Natural killer cell treated with Interleukin-12 subunit alpha and Interleukin-12 subunit beta and Interleukin-15 and Interleukin-18, amount 100 ng/mL, for 72 hours (primary cell): ENCODE measurements around the gene SRSF5. TPM values are rescaled to one million over a fixed set of nuclear protein-coding genes. Genes with fewer than 3 reads are reported as not detected.
A peak's percentile ranks its signal among the peaks of the same experiment; 100 is the strongest.

Experiments
- ATAC-seq, 2 donors: fragments of 150-1000 bp; cut with Tn5 transposase in 1 of 2; sonication (Bioruptor Pico), chemical (Tn5 transposase) in 1 of 2; 2 replicates each; pipeline ENCODE4 v1.10.0; 2021
- DNase-seq: peaks from one replicate; pipeline ENCODE4 v3.0.0; 2022; ENCODE audit warnings: low spot score
- H3K27ac Mint-ChIP-seq, 2 donors: 1 replicate in 1 of 2; 2 replicates in 1 of 2; pipeline ENCODE4 v1.8.0; 2022; ENCODE audit warnings: mixed read lengths in 2 of 2, mild to moderate bottlenecking in 1 of 2, moderate library complexity in 1 of 2
- H3K27me3 Mint-ChIP-seq, 2 donors: 1 replicate in 1 of 2; 2 replicates in 1 of 2; pipeline ENCODE4 v1.8.0; 2022; ENCODE audit warnings: mixed read lengths in 2 of 2
- H3K36me3 Mint-ChIP-seq: one replicate; pipeline ENCODE4 v1.8.0; 2022; ENCODE audit warnings: mixed read lengths
- H3K4me1 Mint-ChIP-seq, 2 donors: 1 replicate in 1 of 2; 2 replicates in 1 of 2; pipeline ENCODE4 v1.8.0; 2022; ENCODE audit warnings: low read depth in 2 of 2, mixed read lengths in 2 of 2, mild to moderate bottlenecking in 1 of 2
- H3K4me3 Mint-ChIP-seq: one replicate; pipeline ENCODE4 v1.8.0; 2022; ENCODE audit warnings: mixed read lengths
- H3K9me3 Mint-ChIP-seq: 2 replicates; pipeline ENCODE4 v1.8.0; 2022; ENCODE audit warnings: mixed read lengths
- total RNA-seq, 2 donors: library from RNA; stranded (reverse); gene quantifications; one replicate each; pipeline ENCODE4 v1.2.3, GENCODE V29; 2022

SRSF5 gene
- total RNA-seq, 2 donors from 2014 or later = 317 to 354 TPM

DNA sequence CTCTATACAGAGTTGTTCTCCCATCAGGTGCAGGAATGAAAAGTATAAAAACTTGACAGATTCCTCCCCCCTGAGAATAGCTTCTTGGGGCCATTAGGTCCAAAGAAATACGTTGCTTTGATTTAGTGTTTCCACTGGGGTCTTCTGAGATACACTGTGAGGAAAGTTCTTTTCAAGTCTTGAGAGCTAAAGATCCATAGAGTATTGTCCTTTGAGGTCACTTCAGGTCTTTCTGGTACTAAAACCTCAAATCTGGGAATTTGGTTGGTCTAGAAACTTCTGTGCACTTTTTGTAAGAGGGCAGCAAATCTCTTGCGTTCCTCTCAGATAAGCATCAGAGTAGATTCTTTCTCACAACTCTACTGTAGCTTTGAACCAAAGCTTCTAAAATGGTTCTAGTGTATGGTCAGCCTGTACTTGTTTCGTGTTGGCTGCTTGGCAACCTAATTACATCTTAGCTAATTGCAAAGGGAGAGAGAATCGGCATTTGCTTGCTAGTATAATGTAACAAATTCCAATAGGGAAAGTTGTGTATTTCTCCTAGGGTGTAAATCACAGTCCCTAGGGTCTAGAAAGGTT, 10.0 kb downstream of the SRSF5 start:
- DNase-seq (no peak), ATAC-seq (no peak)
- Mint-ChIP-seq H3K4me3 (peak overlapping the region; percentile 38), H3K36me3 (peaks cover 58% of the 10 kb centered on the region), H3K27ac (peak overlapping the region; percentile 59 to 84), H3K9me3 (no peaks in the 10 kb centered on the region), H3K27me3 (no peaks in the 10 kb centered on the region), H3K4me1 (peaks cover 51% of the 10 kb centered on the region in 2 donors)

DNA sequence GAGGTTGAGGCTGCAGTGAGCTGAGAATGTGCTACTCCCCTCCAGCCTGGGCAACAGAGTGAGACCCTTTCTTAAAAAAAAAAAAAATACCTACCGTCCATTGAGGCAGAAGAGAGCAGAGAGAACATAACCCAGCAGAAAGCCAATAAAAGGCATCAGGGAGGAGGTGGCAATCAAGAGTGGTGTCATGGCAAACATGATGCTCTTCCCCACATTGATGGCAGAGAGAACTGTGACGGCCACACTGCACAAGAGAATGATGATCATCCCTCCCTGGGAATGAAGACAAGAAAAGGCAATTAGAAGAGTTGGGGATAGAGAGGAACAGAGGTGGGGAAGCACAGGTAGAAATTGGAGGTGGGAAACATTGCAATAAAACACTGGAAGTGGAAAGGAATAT, 12.1 kb downstream of the SRSF5 start:
- Mint-ChIP-seq H3K27me3 (no peaks in the 10 kb centered on the region), H3K4me3 (no peak overlapping the region), H3K9me3 (no peaks in the 10 kb centered on the region), H3K36me3 (peaks cover 51% of the 10 kb centered on the region), H3K27ac (peak overlapping the region; percentile 59 to 69), H3K4me1 (peaks cover 36 to 46% of the 10 kb centered on the region in 2 donors)
- DNase-seq = no peak
- no peak for ATAC-seq

DNA sequence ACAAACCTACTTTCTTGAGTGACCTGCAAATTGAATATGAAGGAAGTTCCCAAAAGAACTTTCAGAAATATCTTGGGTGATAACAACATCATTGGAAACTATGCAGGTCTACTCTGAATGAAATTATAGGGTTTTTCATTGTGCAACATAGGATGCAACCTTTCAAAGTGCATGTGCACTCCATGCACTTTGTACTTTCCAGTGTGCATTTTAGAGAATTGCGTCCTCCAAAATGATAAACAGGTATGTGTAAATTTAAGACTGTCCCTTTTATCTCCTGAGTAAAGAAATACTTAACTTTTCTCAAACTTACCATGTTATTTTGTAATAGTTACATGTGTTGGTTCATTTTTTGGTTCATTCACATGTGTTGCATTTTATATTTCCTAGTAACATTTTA, 13.2 kb downstream of the SRSF5 start:
- DNase-seq = no peak
- Mint-ChIP-seq H3K27ac (no peak overlapping the region), H3K4me3 (no peak overlapping the region), H3K36me3 (peaks cover 46% of the 10 kb centered on the region), H3K9me3 (no peaks in the 10 kb centered on the region), H3K4me1 (peaks cover 34 to 40% of the 10 kb centered on the region in 2 donors), H3K27me3 (no peaks in the 10 kb centered on the region)
- ATAC-seq = no peak

DNA sequence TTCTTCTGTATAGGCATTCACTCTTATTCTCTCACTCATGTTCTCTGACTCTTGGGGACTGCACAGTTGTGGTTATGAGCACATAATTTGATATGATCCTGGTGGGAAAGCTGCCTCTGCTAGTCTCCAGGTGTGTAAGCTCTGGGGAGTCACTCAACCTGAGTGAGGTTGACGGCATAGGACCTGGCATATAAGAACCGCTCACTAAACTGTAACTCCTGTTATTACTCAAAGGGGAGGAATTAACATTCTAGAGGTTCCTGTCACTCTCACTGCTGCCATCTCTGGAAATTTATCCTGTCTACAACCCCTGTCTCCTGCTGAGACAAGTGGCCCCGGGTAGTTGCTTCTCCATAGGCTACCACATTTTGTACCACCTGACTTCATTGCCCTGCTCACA, 14.0 kb downstream of the SRSF5 start:
- H3K4me3 Mint-ChIP-seq = no peak overlapping the region
- DNase-seq (no peak), ATAC-seq (peak in 1 of 2 donors; percentile 17)
- H3K36me3 Mint-ChIP-seq = peaks cover 41% of the 10 kb centered on the region
- H3K4me1 Mint-ChIP-seq = peaks cover 29 to 35% of the 10 kb centered on the region in 2 donors
- H3K27ac Mint-ChIP-seq = peak overlapping the region in 1 of 2 donors; percentile 38
- no peaks in the 10 kb centered on the region for H3K9me3 Mint-ChIP-seq
- H3K27me3 Mint-ChIP-seq = no peaks in the 10 kb centered on the region

DNA sequence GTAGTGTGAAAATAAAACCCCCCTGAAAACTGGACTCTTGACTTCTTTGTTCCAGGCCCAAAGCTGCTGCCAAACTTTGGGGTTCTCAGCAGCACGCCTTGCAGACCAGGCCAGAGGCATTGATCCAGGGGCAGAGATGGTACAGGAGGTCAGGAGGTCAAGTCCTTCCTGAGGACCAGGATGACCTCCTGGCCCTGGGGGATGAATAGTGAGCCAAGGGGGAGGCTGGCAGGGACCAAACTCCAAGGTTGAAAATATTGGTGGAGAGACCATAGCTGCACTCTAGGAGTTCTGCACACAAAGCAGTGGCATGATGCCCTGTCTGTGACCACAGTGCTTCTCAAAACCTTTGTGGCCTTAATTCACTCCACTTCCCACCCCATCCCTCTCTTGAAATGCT, 18.0 kb downstream of the SRSF5 start:
- Mint-ChIP-seq H3K36me3 (peaks cover 9% of the 10 kb centered on the region), H3K27ac (no peak overlapping the region), H3K4me1 (peaks cover 5 to 6% of the 10 kb centered on the region in 2 donors), H3K27me3 (no peaks in the 10 kb centered on the region), H3K9me3 (no peaks in the 10 kb centered on the region), H3K4me3 (no peak overlapping the region)
- ATAC-seq (peak in 1 of 2 donors; percentile 41), DNase-seq (no peak)

DNA sequence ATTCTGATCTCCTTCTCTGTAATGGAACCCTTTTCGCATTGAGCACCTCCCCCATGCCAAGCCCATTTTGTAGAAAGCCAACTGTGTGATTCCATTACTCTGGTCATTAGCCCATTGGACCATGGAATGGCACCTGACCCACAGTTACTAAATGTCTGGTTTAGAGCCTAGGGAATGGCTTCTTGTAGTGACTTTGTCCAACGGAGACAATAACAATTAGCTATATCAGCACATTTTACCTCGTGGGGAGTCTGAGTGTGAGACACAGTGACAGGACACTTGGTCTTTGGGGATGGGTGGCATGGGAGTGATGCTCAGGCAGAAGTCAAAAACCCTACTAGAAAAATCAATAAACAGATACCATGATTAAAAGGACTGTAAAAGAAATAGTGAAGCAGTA, 19.7 kb downstream of the SRSF5 start:
- H3K27me3 Mint-ChIP-seq = no peaks in the 10 kb centered on the region
- ATAC-seq (no peak), DNase-seq (no peak)
- no peaks in the 10 kb centered on the region for H3K9me3 Mint-ChIP-seq
- H3K4me3 Mint-ChIP-seq = no peak overlapping the region
- no peaks in the 10 kb centered on the region for H3K4me1 Mint-ChIP-seq
- no peak overlapping the region for H3K27ac Mint-ChIP-seq
- H3K36me3 Mint-ChIP-seq = peaks cover 3% of the 10 kb centered on the region

DNA sequence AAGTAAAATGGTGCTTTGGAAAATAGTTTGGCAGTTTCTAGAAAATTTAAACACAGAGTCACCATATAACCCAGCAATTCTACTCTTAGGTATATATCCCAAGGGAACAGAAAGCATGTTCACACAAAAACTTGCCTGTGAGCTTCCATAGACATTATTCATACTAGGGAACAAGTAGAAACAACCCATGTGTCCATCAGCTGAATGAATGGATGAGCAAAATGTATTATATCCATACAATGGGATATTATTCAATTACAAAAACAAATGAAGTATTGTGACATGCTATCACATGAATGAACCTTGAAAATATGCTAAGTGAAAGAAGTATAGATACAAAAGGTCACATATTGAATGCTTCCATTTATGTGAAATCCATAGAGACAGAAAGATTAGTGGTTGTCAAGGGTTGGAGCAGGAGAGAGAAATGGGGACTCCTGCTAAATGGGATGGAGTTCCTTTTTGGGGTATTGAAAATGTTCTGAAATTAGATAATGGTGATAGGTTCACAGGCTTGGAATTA, 22.2 kb downstream of the SRSF5 start:
- DNase-seq (no peak), ATAC-seq (no peak)
- no peaks in the 10 kb centered on the region for H3K4me1 Mint-ChIP-seq
- no peaks in the 10 kb centered on the region for H3K27me3 Mint-ChIP-seq
- H3K9me3 Mint-ChIP-seq = no peaks in the 10 kb centered on the region
- H3K36me3 Mint-ChIP-seq = no peaks in the 10 kb centered on the region
- no peak overlapping the region for H3K27ac Mint-ChIP-seq
- H3K4me3 Mint-ChIP-seq = no peak overlapping the region

DNA sequence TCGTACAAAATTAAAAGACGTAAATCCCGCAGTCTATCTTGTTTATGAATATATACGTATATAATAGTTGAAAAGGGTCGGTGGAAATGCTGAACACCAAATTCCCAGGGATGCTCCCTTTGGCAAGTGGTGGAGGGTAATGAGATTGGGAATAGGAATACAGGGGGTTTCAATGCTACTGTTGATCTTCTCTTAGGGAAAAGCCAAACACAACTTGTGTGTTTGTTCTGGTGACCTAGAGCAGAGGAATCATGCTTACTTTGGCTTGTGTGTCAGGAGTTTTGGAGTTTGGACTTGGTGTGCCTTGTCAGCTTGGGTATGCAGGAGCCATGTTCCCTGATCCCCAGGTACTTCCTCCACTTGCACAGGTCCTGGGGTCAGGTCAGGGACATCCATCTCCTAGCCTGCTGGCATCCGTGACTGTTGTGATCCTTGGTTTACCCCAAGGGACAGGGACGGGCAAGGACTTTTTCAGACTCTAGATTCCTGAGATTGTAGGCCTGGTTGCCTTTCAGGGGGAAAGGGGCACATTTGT, 26.0 kb downstream of the SRSF5 start:
- no peaks in the 10 kb centered on the region for H3K9me3 Mint-ChIP-seq
- no peaks in the 10 kb centered on the region for H3K4me1 Mint-ChIP-seq
- no peak overlapping the region for H3K27ac Mint-ChIP-seq
- no peak overlapping the region for H3K4me3 Mint-ChIP-seq
- no peak for DNase-seq
- no peaks in the 10 kb centered on the region for H3K36me3 Mint-ChIP-seq
- ATAC-seq = no peak
- H3K27me3 Mint-ChIP-seq = no peaks in the 10 kb centered on the region

DNA sequence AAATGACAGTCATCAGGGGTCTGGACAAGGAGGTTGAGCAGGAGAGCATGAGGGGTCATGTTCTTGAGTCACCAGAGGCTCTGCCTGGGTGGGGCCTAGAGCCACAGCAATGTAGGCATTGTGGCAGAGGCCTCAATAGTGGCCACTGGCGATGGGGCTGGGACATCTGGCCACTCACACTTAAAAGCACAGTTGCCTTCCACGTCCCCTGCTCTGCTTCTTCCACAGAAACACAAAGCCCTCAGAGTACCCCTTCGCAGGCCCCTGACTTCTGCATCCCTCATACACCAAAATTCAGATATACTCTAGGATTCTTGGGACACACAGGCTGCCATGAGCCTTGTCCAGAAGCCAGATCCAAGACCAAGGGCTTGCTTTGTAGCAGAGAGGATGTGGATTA, 27.8 kb downstream of the SRSF5 start:
- ATAC-seq (no peak), DNase-seq (no peak)
- H3K9me3 Mint-ChIP-seq = no peaks in the 10 kb centered on the region
- H3K27me3 Mint-ChIP-seq = no peaks in the 10 kb centered on the region
- no peaks in the 10 kb centered on the region for H3K36me3 Mint-ChIP-seq
- no peaks in the 10 kb centered on the region for H3K4me1 Mint-ChIP-seq
- H3K4me3 Mint-ChIP-seq = no peak overlapping the region
- no peak overlapping the region for H3K27ac Mint-ChIP-seq

DNA sequence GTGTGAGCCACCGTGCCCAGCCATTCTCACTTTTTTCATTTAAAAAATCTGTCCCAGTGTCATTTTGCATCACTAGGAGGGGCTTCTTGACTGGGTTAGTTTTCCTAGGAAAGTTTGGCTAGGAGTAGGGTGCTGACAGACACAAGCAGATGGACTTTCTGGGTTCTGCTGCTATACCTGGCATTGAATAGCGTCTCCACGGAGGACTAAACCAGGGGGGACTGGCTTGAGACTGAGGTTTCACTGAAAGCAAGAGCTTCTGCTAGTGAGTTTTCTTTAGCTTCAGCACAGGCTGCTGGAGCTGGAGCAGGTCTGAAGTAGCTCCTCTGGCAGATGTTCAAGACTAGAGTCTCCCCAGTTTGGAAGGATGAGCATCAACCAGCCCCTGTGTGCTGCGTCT, 28.7 kb downstream of the SRSF5 start:
- Mint-ChIP-seq H3K4me1 (no peaks in the 10 kb centered on the region), H3K27me3 (no peaks in the 10 kb centered on the region), H3K36me3 (peaks cover 8% of the 10 kb centered on the region), H3K4me3 (no peak overlapping the region), H3K27ac (no peak overlapping the region), H3K9me3 (no peaks in the 10 kb centered on the region)
- DNase-seq (no peak), ATAC-seq (no peak)

DNA sequence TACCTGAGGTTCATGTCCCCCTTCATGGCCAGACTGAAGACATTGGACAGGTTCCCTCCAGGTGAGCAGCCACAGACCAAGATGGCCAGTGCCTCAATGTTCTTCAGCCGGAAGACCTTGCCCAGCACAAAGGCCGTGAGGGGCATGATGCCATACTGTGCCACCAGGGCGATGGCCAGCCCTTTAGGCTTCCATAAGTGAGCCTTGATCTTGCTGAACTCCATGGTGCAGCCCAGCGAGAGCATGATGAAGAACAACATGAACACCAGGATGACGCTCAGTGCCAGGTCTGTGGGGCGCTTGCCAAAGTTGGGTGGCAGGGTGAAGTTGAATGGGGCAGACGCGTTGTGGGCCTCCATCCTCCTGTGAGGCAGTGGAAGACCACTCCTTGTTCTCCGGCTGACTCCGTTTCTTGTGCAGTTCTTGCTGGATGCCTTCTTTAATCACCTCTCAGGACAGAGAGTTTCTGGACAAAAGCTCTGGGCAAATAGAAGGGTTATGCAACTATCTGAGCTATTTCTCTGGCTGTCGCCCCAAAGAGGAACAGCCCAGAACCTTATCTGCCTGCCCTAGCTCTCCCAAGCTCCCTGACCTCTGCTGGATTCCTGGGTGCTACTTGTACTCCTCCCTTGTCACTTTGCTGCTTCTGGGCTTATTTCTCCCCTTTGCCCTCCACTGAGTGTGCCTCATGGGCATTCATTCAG, 30.0 kb downstream of the SRSF5 start, which contains the start of gene SLC10A1:
Gene SLC10A1 (minus strand): TSS at position 445 of the 704 bp plus-strand sequence. CDS start 86 bp downstream, at position 359.
- H3K4me1 Mint-ChIP-seq = no peaks in the 10 kb centered on the region
- DNase-seq (no peak), ATAC-seq (no peak)
- no peaks in the 10 kb centered on the region for H3K9me3 Mint-ChIP-seq
- H3K4me3 Mint-ChIP-seq = no peak within 1 kb of the TSS
- peaks cover 10% of the 10 kb centered on the region for H3K36me3 Mint-ChIP-seq
- no peaks in the 10 kb centered on the region for H3K27me3 Mint-ChIP-seq
- no peak within 1 kb of the TSS for H3K27ac Mint-ChIP-seq

DNA sequence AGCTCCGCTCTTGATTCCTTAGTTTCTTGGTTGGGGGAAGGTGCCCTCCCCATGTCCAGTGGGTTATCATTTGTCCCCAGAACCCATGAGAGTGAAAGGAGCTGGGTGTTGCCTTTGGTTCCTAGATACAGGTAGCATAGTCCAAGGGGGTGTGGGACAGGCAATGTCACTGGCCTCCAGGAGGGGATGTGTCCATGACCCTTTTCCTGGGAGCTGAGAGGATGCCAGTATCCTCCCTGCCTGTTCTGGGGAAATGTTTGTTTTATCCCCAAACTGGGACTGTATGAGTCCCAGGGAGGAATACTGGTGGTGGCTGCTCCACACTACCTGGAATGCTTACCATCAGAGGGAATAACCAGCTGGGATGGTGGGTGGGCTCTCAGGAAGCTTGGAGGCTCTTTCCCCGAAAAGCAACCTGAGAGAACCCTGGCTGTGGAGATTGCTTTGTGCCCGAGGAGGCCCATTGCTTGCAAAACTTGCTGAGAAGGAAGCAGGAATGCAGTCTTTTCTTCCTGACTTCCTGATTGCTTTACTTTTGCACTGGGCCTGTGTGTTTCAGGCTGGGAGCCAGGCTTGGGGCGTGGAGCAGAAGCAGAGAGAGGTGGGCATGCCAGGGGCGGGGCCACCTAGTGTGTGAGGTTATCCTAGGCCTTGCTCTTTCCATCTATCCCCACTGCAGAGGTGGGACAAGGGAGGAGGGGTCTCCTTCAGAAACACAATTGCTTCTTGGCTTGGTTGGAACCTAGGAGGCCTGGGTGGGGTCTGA, 30.8 kb downstream of the SRSF5 start:
- DNase-seq = no peak
- Mint-ChIP-seq H3K27ac (no peak overlapping the region), H3K9me3 (no peaks in the 10 kb centered on the region), H3K27me3 (no peaks in the 10 kb centered on the region), H3K4me1 (no peaks in the 10 kb centered on the region), H3K36me3 (peaks cover 10% of the 10 kb centered on the region), H3K4me3 (no peak overlapping the region)
- no peak for ATAC-seq

DNA sequence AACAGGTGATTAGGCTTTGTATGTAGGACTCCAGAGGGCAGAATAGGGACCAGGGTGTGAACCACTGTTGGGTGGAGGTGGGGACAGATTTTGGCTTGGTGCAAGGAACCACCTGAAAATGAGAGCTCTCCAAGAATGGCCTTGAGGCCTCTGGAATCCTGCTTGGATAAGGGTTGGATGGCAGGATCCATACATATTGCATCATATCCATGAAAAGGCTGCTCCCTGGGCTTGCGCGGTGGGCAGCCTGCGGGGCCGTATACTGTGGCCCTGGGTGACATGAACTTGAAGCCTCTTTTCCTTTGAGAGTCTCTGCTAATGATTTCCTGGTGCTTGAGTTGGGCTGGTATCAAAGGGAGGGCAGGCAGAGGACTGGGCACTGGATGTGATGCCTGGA, 31.4 kb downstream of the SRSF5 start:
- H3K27ac Mint-ChIP-seq = no peak overlapping the region
- H3K27me3 Mint-ChIP-seq = no peaks in the 10 kb centered on the region
- H3K36me3 Mint-ChIP-seq = peaks cover 10% of the 10 kb centered on the region
- H3K4me3 Mint-ChIP-seq = no peak overlapping the region
- H3K4me1 Mint-ChIP-seq = no peaks in the 10 kb centered on the region
- no peaks in the 10 kb centered on the region for H3K9me3 Mint-ChIP-seq
- no peak for DNase-seq
- ATAC-seq = no peak

DNA sequence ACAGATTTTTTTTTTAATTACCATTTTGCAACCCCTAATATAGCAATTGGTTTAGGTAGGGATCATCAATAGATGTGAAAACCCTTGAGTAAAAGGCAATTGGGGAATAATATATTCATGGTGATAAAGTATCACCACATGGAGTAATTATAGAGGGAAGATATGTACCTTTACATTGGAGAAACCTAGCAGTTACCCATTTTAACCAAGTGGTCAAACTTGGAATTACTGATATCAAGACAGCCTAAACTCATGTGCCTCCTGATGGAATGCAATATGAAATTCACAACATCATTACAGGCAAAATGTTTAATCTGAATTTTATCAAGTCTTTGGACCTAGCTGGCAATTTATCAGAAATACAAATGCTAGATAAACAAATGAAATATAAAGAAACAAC, 36.8 kb downstream of the SRSF5 start:
- no peak overlapping the region for H3K4me3 Mint-ChIP-seq
- peaks cover 0 to 5% of the 10 kb centered on the region in 2 donors for H3K27me3 Mint-ChIP-seq
- H3K36me3 Mint-ChIP-seq = peaks cover 10% of the 10 kb centered on the region
- no peaks in the 10 kb centered on the region for H3K9me3 Mint-ChIP-seq
- no peak overlapping the region for H3K27ac Mint-ChIP-seq
- no peak for ATAC-seq
- no peaks in the 10 kb centered on the region for H3K4me1 Mint-ChIP-seq
- DNase-seq = no peak
